Fibroblast of lung (primary cell): ENCODE data around the gene SMIM45.

Experiments used
- DNase-seq, 2 donors: peaks; one replicate each; pipeline versions ENCODE4 v3.0.0 to v3.0.0-alpha.2; 2010; ENCODE audit warnings: low read depth in 2 of 2
- H2AFZ ChIP-seq: 2 replicates; pipeline ENCODE4 v1.5.1; 2012; ENCODE audit warnings: low read length, control low read depth, inconsistent platforms
- H3K27ac ChIP-seq: 2 replicates; pipeline ENCODE4 v1.5.1; 2011; ENCODE audit warnings: low read length, control low read depth; ENCODE audit not compliant: insufficient read depth
- H3K27me3 ChIP-seq: 2 replicates; pipeline ENCODE4 v1.5.1; 2011; ENCODE audit warnings: mild to moderate bottlenecking, low read length; ENCODE audit not compliant: control insufficient read depth, insufficient read depth
- H3K36me3 ChIP-seq: 2 replicates; pipeline ENCODE4 v1.5.1; 2011; ENCODE audit warnings: low read length; ENCODE audit not compliant: control insufficient read depth, insufficient read depth
- H3K4me1 ChIP-seq: 2 replicates; pipeline ENCODE4 v1.5.1; 2011; ENCODE audit warnings: low read length; ENCODE audit not compliant: control insufficient read depth, insufficient read depth; ENCODE audit errors: extremely low read depth
- H3K4me2 ChIP-seq: 2 replicates; pipeline ENCODE4 v1.5.1; 2011; ENCODE audit warnings: low read length, control low read depth; ENCODE audit not compliant: insufficient read depth; ENCODE audit errors: extremely low read depth
- H3K4me3 ChIP-seq, 4 experiments: fragments of 200-600 bp in 1 of 4; sonication (generic) in 1 of 4; replicated peaks in 1 of 4; 2 replicates each; pipeline ENCODE4 v1.5.1; 2011 to 2016; ENCODE audit warnings: low read length in 4 of 4, low read depth in 3 of 4, mild to moderate bottlenecking in 3 of 4, control low read depth in 2 of 4, inconsistent platforms in 1 of 4, mixed read lengths in 1 of 4; ENCODE audit not compliant: insufficient read depth in 1 of 4; ENCODE audit errors: control extremely low read depth in 1 of 4
- H3K79me2 ChIP-seq: 2 replicates; pipeline ENCODE4 v1.5.1; 2012; ENCODE audit warnings: mild to moderate bottlenecking, low read length, inconsistent platforms; ENCODE audit not compliant: control insufficient read depth, insufficient read depth
- H3K9ac ChIP-seq: 2 replicates; pipeline ENCODE4 v1.5.1; 2011; ENCODE audit warnings: mild to moderate bottlenecking, low read length, control low read depth; ENCODE audit not compliant: insufficient read depth
- H3K9me3 ChIP-seq: 2 replicates; pipeline ENCODE4 v1.5.1; 2012; ENCODE audit warnings: low read depth, low read length; ENCODE audit not compliant: control insufficient read depth, insufficient read depth
- H4K20me1 ChIP-seq: 2 replicates; pipeline ENCODE4 v1.5.1; 2011; ENCODE audit warnings: low read length; ENCODE audit not compliant: control insufficient read depth, insufficient read depth; ENCODE audit errors: extremely low read depth
- CTCF ChIP-seq, 2 donors: IDR thresholded peaks in 1 of 2; conservative IDR thresholded peaks in 1 of 2; 1 replicate in 1 of 2; 2 replicates in 1 of 2; pipeline ENCODE4 v1.5.1; 2011 to 2012; ENCODE audit warnings: low read length in 2 of 2, control low read depth in 1 of 2, inconsistent platforms in 1 of 2, low read depth in 1 of 2, mild to moderate bottlenecking in 1 of 2
- EZH2 ChIP-seq: IDR thresholded peaks from 2 replicates; pipeline ENCODE4 v1.5.1; 2012; ENCODE audit warnings: low read length, control low read depth, mild to moderate bottlenecking; ENCODE audit errors: missing control alignments

Gene SMIM45

DNA sequence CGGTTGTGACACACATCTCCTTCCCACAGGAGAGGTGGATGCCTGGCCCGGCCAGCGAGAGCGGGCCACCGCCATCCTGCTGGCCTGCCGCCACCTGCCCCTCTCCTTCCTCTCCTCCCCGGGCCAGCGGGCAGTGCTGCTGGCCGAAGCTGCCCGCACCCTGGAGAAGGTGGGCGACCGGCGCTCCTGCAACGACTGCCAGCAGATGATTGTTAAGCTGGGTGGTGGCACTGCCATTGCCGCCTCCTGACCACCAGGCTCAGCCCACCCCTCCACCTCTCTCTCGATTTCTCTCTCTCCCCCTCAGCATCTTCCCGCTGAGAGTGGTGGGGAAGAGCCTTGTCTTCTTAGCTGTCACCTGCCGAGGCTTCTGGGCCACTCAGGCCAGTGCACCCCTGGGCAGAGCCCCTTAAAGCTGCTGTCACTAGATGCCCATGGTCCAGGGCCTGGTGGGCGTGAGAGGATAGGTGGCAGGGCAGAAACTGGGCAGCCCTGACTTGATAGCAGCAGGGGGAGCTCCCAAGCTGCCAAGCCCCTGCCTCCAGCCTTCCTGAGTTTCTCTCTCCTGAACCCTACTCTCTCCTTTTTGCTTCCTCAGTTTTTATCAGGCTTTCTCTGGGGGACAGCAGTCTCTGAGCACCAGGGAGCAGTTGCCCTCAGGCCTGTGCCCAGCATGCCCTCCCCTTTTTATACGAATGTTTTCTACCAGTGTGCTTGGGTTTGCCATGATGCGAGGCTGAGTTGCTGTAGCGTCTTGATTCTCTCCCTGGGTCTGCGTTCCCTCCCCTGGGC lies 46.3 kb upstream of the SMIM45 start:
- Histone ChIP-seq H3K27me3 (peaks cover 3% of the 10 kb centered on the region), H3K9ac (no peak overlapping the region), H3K4me2 (no peak overlapping the region), H4K20me1 (no peaks in the 10 kb centered on the region), H3K36me3 (peaks cover 25% of the 10 kb centered on the region), H3K9me3 (no peaks in the 10 kb centered on the region), H3K79me2 (no peaks in the 10 kb centered on the region), H2AFZ (no peak overlapping the region), H3K4me3 (no peak overlapping the region), H3K27ac (no peak overlapping the region), H3K4me1 (no peaks in the 10 kb centered on the region)
- no peak for TF ChIP-seq EZH2
- TF ChIP-seq CTCF (conservative IDR thresholded peaks at IDR 0.05 in 1 of 2, IDR thresholded peaks at IDR 0.05 in 1 of 2; ENCODE audit: low read depth in 1 of 2, low read length in 2 of 2): no peak
- DNase-seq: no peak

- H3K4me2 ChIP-seq: no peak overlapping the region
- no peak overlapping the region for H2AFZ ChIP-seq
- no peaks in the 10 kb centered on the region for H4K20me1 ChIP-seq
- H3K27ac ChIP-seq: no peak overlapping the region
- TF ChIP-seq EZH2 (no peak), CTCF (conservative IDR thresholded peaks at IDR 0.05 in 1 of 2, IDR thresholded peaks at IDR 0.05 in 1 of 2; ENCODE audit: low read depth in 1 of 2, low read length in 2 of 2) (no peak)
- no peak for DNase-seq
- no peaks in the 10 kb centered on the region for H3K4me1 ChIP-seq
- H3K9me3 ChIP-seq: no peaks in the 10 kb centered on the region
- peaks cover 13% of the 10 kb centered on the region for H3K27me3 ChIP-seq
- H3K79me2 ChIP-seq: no peaks in the 10 kb centered on the region
- H3K4me3 ChIP-seq: no peak overlapping the region
- no peak overlapping the region for H3K9ac ChIP-seq
- H3K36me3 ChIP-seq: peaks cover 21% of the 10 kb centered on the region
Observed at GRCh38 chr22:41906822-41907221, 45.1 kb upstream of the SMIM45 start.

DNA sequence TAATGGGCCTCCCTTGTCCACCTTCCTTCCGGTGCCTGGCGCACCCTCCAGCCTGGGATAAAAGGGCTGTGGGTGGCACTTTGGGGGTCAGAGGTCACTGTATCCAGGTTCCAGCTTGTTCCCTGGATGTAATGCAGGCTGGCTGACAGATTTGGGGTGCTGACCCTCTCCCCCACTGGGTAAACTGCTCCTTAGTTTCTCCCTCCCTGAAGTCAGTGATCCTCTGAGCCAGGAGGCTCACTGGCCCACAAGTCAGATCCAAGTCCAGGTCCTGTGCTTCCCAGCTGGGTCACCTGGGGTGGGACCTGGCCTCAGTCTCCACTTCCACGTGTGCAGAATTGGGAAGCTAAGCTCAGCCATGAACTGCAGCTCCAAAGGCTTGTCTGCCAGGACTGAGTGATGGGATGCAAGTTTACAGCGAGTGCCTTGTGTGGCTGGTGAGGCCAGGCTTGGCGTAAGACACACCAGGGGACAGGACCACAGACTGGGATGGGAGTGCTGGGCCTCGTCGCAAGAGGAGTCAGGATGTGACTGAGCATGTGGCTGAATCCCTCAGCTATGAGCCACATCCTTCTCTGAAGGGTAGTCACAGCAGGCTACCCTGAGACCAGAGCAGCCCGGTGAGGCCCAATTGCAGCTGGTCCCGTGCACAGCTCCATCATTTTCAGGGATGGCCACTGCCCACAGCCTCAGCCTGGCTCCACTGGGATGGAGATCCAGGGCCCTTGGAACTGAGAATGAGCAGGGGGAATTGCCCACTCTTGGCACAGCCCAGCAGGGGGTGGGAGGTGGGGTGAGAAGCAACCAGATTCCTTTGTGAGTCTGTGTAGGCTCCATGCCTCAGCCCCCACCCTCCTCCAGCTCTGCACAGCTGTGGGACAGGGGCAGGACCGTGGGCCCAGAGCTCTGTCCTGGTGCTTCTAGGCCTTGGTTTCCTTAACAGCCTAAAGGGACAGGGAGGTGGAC lies 44.2 kb upstream of the SMIM45 start:
- TF ChIP-seq EZH2 (no peak), CTCF (conservative IDR thresholded peaks at IDR 0.05 in 1 of 2, IDR thresholded peaks at IDR 0.05 in 1 of 2; ENCODE audit: low read depth in 1 of 2, low read length in 2 of 2) (no peak)
- no peaks in the 10 kb centered on the region for H4K20me1 ChIP-seq
- no peak overlapping the region for H3K4me3 ChIP-seq
- H3K36me3 ChIP-seq: peaks cover 17% of the 10 kb centered on the region
- DNase-seq: no peak
- H3K4me1 ChIP-seq: no peaks in the 10 kb centered on the region
- no peak overlapping the region for H3K9ac ChIP-seq
- no peak overlapping the region for H2AFZ ChIP-seq
- no peaks in the 10 kb centered on the region for H3K9me3 ChIP-seq
- H3K79me2 ChIP-seq: no peaks in the 10 kb centered on the region
- H3K27ac ChIP-seq: no peak overlapping the region
- peaks cover 21% of the 10 kb centered on the region for H3K27me3 ChIP-seq
- no peak overlapping the region for H3K4me2 ChIP-seq
